Raji (cell line): ENCODE data around the gene FAM98A.
A peak's percentile ranks its signal among the peaks of the same experiment; 100 is the strongest.

ENCODE experiments used
- POLR2A ChIP-seq: IDR thresholded peaks from 2 replicates; pipeline ENCODE4 v1.6.1; 2011; ENCODE audit warnings: low read depth, low read length, control low read depth; ENCODE audit not compliant: insufficient read depth

FAM98A gene

DNA sequence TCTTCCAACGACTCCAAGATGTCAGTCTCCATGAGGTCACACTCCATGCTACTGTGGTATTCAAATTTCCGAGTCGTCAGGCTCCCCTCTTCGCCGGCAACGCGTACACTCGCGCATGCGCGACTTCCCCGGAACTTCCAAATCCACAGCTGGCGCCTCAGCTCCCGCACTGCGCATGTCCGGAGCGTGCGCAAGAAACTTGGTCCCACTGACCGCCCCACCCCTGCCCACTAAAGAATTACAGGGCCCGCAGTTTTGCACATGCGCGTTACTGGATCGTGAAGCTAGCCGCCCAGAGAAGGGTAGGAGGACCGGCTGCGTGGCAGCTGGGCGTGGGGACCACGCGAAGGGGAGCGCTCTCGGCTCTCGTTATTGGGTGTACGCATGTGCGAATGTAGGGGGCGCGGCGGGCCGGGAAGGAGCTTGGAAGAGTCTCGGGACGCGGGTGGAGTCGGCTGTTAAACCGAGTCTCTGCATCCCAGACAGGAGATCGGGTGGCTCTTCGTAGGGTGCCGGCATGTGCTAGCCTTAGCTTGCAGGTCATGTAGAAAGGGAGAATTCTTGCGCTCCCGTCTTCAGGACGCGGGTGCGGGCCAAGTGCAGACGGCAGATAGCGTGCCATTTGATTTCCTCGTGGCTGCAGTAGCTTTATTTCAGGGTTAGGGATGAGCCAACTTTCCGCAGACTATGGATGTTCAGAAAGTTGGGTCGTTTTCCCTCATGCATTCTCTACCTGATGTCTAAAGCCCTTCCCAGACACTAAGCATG, at the start of gene FAM98A:
Gene FAM98A (minus strand): TSS at position 125 of the 768 bp plus-strand sequence. CDS start 78 bp downstream, at position 47.
- peak; percentile 81 for TF ChIP-seq POLR2A

DNA sequence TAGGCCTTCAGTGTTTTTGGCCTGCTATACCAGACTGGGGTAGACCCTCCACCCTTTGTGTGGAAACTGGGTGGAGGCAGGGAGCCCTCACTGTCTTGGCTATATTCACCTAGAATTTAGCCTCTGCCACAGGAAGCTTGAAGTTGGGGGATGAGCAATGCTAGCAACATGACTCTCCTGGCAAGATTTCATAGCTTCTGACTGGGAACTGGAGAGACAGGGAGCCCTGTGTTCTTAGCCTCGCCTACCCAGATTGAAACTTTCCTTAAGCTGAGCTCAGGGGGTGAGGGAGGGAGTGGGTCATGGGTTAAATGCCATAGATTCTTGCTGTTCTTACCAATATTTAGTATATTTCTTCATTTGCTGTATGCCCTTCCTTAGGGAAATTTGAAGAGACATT, 46.8 kb upstream of the FAM98A start:
- no peak for TF ChIP-seq POLR2A

DNA sequence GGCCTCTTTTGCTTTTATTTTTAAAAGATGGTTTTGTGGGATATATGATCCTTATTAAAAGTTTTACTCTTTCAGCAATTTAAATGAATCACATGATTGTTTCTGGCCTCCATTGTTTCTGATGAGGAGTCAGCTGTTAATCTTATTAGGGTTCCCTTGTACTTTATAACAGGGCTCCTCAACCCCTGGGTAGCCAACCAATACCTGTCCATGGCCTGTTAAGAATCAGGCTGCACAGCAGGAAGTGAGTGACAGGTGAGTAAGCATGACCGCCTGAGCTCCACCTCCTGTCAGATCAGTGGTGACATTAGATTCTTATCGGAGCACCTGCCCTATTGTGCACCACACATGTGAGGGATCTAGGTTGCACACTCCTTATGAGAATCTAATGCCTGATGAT, 45.1 kb upstream of the FAM98A start:
- TF ChIP-seq POLR2A = no peak

DNA sequence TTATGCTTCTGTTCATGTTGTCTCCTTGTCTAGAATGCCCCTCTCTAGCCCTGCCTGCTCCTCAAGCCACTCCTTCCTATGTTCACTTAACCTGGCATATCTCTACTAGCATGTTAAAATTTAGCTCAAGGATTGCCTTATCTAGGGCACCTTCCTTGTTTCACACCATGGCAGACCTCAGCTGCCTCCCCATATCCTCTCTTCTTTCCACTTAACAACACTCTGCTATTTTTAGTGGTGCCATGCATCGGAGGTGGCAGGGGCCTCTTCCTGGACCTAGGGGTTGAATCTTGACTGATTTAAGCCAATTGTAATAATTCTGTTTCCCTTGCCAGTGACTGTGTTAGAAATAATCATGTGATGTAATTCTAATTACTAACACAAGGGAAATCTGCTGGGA, 36.9 kb upstream of the FAM98A start:
- TF ChIP-seq POLR2A = no peak

DNA sequence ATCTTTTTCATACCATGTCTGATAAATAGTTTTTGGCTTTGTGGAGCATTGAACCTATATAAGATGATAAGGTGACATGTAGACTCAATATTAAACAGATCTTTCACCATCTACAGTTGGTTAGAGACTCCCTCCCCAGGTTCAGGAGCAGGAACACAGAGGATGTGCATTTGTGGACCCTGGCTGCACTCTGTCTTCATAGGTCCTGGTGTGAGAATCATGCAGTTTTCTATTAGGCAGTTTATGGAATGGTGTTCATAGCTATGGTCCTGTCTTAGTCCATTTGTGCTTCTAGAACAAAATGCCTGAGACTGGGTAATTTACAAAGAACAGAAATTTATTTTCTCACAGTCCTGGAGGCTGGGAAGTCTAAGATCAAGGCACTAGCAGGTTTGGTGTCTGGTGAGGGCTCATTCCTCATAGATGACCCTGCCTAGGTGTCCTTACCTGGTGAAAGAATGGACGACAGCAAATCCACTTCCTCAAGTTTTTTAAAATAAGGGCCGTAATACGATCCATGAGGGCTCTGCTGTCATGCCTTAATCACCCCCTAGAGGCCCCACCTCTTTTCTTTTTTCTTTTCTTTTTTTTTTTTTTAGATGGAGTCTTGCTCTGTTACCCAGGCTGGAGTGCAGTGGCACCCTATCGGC, 35.3 kb upstream of the FAM98A start:
- no peak for TF ChIP-seq POLR2A

DNA sequence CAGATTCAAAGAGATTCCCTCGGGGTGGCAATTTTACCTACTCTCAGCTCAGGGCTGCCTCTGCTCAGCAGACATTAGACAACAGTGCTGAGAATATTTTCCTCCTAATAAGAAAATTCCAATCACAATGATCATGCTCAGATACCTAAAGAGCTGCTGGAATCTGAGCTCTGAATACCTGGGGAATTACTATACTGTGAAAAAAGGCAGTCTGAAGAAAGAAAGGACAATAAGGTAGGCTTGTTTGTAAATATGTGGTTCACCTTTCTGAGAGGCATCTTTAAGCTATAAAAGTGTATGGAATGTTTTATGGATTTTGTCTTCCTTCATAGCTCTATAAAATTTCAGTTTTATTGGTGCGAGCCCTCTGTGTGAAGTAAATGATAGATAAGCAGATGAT, 34.2 kb upstream of the FAM98A start:
- TF ChIP-seq POLR2A = no peak

DNA sequence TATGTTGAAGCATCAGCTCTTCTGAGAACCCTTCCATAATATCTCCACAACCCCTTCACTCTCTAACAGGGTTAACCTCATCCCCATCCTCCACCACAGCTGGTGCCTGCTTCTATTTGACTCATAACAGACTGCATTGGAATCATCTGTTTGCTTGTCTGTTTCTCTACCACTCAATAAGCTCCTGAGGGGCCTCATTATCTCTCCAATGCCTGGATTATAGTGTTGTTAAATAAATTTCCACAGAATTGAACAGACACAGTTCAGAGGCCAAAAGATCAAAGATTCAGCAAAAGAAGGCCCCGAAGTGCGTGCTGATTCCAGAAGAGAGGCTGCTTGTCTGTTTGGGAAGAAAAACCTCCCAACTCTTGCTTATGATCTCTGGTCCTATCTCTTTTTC, 33.7 kb upstream of the FAM98A start:
- no peak for TF ChIP-seq POLR2A

DNA sequence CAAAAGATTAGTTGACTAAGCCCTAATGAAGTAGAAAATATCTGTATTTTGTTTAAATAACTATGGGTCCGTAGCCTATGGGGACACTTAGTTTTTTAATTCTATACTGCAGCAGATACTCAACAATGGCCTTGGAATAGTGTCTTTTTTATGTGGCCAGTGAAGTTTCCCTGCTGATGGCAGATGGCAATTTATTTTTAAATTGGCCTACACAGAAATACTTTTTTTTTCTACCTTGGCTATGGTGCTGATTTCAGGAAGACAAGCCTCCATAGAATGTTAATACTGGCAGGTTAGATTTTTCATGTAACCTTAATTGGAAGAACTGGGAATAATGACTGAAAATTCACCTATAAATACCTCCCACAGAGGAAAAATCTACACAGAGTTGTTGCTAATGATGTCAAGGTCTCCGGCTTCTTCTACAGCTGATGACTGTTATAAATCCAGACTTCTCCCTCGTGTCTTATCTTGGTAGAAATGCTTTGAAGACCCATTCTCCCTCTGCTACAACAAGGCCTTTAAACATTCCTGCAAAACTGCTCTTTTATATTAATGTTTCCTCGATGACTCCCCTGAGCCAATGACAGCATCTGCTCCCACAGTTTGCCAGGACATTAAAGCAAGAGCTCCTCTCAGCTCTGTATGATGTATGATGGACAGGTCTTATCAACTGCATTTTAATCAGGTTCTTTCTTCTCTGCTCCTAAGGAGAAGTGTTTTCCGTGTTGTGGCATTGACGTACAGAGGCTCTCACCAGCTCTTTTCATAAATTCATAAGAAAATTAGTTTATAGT, 29.1 kb upstream of the FAM98A start:
- TF ChIP-seq POLR2A = no peak

DNA sequence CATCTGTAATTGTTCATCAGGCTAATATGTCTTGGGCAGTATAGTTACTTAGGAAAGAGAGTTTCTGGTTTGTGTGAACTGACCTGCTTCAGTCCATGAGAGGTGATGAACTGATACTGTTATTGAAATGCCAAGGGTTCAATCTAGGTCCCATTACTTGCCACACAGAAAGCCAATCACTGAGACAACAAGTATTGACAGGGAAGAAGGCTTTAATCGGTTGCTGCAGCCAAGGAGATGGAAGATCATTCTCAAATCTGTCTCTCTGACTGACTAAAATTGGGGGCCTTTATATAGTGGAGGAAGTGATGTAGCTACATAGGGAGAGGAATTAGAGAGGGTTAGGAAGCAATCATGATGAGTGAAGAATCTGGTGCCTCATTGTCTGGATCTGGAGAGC, 19.9 kb upstream of the FAM98A start:
- no peak for TF ChIP-seq POLR2A

DNA sequence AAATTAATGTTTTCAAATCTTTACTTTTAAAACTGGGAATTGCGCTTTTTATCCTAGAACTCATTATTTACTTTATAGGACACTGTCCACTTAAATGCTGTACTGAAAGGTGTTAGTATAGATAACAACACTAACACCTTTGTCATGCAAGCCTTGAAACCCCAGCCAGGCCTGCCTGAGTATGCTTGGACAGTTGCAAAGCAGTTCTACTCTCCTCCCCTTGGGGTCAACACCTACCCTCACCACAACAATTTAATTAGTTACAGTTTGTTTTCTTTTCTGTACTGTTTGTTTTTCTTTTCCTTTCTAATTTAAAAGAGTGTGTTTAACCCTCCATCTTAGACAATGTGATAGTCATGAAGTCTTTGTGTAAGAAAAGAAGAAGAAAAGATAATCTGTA, 18.9 kb upstream of the FAM98A start:
- no peak for TF ChIP-seq POLR2A

DNA sequence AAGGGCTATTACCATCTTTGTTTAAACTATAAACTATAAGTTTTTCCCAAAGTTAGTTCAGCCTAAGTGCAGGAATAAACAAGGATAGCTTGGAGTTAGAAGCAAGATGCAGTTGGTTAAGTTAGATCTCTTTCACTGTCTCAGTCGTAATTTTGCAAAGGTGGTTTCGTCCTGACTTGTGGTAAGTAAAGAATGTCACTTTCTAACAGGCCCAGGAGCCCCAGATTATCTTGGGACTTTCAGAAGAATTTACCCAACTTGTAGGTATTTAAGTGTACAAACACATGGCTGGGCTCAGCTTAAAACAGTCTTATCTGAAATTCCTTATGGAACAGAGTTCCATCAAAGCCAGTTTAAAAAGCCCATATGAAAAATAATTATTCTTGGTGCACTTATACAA, 18.3 kb upstream of the FAM98A start:
- TF ChIP-seq POLR2A = no peak

DNA sequence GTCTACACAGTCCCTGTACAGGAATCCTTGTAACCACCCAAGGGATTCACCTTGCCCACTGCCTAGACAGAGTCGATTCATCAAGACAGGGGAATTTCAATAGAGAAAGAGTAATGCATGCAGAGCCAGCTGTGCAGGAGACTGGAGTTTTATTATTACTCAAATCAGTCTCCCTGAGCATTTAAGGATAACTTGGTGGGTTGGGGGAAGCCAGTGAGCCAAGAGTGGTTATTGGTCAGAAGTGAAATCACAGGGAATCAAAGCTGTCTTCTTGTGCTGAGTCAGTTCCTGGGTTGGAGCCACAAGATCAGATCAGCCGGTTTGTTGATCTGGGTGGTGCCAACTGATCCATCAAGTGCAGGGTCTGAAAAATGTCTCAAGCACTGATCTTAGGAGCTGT, 17.8 kb upstream of the FAM98A start:
- TF ChIP-seq POLR2A = no peak

DNA sequence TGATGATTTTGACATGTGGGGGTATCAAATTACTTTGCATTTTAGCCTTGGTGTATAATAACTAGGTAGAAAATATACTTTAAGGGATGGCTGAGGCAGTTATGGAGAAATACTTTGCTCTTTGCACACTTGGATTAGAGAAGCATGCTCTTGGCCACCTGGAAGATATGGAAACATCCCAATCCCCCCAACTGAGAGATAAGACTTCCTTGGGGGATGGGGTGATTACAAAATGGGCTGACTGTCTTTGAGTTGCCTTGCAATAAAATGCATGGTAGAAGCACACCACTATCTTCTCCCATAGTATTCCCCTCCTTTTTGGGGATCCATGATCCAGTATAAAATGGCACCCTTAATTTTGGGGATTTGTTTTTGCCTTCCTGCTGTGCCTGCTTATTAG, 15.1 kb upstream of the FAM98A start:
- no peak for TF ChIP-seq POLR2A

DNA sequence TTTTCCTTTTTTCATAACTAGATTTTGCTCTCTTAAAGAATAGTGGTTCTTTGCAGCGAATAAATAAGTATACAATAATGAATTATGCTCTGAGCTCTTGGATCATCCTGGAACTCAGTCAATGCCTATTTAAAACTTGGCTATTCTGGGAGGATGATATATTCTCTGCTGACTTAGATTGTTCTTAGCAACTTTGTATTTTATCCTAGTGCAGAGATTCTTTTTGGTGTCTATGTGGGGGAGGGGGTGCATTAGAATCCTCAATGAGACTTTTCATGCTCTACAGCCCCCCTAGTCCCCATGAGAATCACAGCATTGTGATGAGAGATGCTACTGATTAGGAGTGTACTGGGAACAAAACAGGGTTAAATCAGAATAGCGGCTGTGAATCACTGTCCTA, 8.8 kb upstream of the FAM98A start:
- no peak for TF ChIP-seq POLR2A

DNA sequence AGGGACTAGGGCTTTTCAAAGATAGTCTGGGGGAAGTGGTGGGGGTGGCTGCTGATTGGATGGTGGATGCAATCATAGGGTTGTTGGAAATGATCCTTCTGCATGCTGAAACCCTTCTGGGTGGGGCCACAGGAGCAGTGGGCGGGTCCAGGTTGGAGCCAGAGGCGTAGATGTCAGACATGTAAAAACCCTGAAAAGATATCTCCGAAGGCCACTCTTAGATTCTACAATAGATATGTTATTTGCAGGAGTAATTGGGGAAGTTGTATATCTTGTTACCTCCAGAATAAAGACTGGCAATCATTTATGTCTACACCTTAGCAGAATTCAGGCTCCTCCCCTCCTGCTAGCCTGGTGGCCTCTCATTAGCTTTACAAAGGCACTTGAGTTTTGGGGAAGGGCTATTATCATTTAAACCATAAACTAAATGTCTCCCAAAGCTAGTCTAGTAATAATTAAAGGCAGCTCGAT, 8.2 kb upstream of the FAM98A start:
- no peak for TF ChIP-seq POLR2A

DNA sequence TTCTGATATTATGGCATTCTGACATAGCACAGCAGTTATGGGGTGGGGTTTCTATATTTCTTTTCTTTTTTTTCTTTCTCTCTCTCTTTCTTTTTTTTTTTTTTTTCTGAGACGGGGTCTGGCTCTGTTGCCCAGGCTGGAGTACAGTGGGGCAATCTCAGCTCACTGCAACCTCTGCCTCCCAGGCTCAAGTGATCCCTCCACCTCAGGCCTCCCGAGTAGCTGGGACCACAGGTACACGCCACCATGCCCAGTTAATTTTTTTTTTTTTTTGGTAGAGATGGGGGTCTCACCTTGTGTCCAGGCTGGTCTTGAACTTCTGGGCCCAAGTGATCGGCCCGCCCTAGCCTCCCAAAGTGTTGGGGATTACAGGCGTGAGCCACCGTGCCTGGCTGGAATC, 7.5 kb upstream of the FAM98A start:
- no peak for TF ChIP-seq POLR2A
